ENCODE results near the gene ATP5MC2.

- TF ChIP-seq ZFP36 (IDR thresholded peaks at IDR 0.05; ENCODE audit: borderline replicate concordance, partially characterized antibody), result no peak
- TF ChIP-seq RAD21 (conservative IDR thresholded peaks at IDR 0.05 in 1 of 2, IDR thresholded peaks at IDR 0.05 in 1 of 2), result no peak
- TF ChIP-seq CHD2 (IDR thresholded peaks at IDR 0.05; ENCODE audit: low read length, partially characterized antibody), result no peak
- TF ChIP-seq CTCF (IDR thresholded peaks at IDR 0.05), result no peak
- TF ChIP-seq HDAC2 (IDR thresholded peaks at IDR 0.05), result no peak
- no peak for TF ChIP-seq MAZ (IDR thresholded peaks at IDR 0.05; ENCODE audit: borderline replicate concordance, low read depth, low read length)
- no peak for TF ChIP-seq RNF2 (IDR thresholded peaks at IDR 0.05; ENCODE audit: borderline replicate concordance, low read depth)
These were observed 52.1 kb downstream of the ATP5MC2 start for GRCh38 chr12:53623548-53624385.

Data from A549 (cell line).